GM12875 (cell line): ENCODE data around the gene CSGALNACT2.
"Not testable (repeated sequence)": the region's sequence is repeated elsewhere in the genome, so short reads cannot be mapped to it uniquely, and the experiment has no call there.

Experiments
- H3K4me3 ChIP-seq: one replicate; pipeline ENCODE4 v1.5.1; 2011; ENCODE audit warnings: low read depth, low read length, control low read depth
- CTCF ChIP-seq: IDR thresholded peaks from 2 replicates; pipeline ENCODE4 v1.5.1; 2011; ENCODE audit warnings: low read depth, mild to moderate bottlenecking, control low read depth, inconsistent platforms, low read length, moderate library complexity, borderline replicate concordance; ENCODE audit not compliant: insufficient read depth

CSGALNACT2 gene

GRCh38 chr10:43138021-43138756 is at the start of gene CSGALNACT2:
Gene CSGALNACT2 (plus strand): TSS chr10:43138445. CDS start chr10:43155150, 16,705 bp downstream.
- H3K4me3 ChIP-seq: peak within 1 kb of the TSS; percentile 87

GRCh38 chr10:43089519-43089918 is 48.7 kb upstream of the CSGALNACT2 start:
- no peak for TF ChIP-seq CTCF

More at GRCh38 chr10:43138021-43138756, at the start of gene CSGALNACT2:
- no peak for TF ChIP-seq CTCF

GRCh38 chr10:43090188-43090587 is 48.1 kb upstream of the CSGALNACT2 start:
- TF ChIP-seq CTCF: no peak
- no peak overlapping the region for H3K4me3 ChIP-seq

More at GRCh38 chr10:43089519-43089918, 48.7 kb upstream of the CSGALNACT2 start:
- no peak overlapping the region for H3K4me3 ChIP-seq

- H3K4me3 ChIP-seq: no peak overlapping the region
- TF ChIP-seq CTCF: no peak
Measured at GRCh38 chr10:43090664-43091063, 47.6 kb upstream of the CSGALNACT2 start.

- no peak for TF ChIP-seq CTCF
- no peak overlapping the region for H3K4me3 ChIP-seq
Measured at GRCh38 chr10:43091846-43092245, 46.4 kb upstream of the CSGALNACT2 start.

GRCh38 chr10:43093423-43094076 is 44.7 kb upstream of the CSGALNACT2 start:
- H3K4me3 ChIP-seq: no peak overlapping the region
- TF ChIP-seq CTCF: no peak

- no peak for TF ChIP-seq CTCF
- no peak overlapping the region for H3K4me3 ChIP-seq
Measured at GRCh38 chr10:43094085-43094484, 44.2 kb upstream of the CSGALNACT2 start.

GRCh38 chr10:43099339-43099738 is 38.9 kb upstream of the CSGALNACT2 start:
- H3K4me3 ChIP-seq: not testable (repeated sequence)
